Stimulated activated CD4-positive, alpha-beta T cell treated with anti-CD3 and anti-CD28 coated beads, Interleukin-1b, Interleukin-23, amount 100 ng/mL, for 24 hours (primary cell): ENCODE results near the gene TANGO2.

Source experiments
- DNase-seq, 4 experiments: peaks; one replicate each; pipeline ENCODE4 v3.0.0-alpha.2; 2020; ENCODE audit warnings: low read depth in 4 of 4, low spot score in 1 of 4

Gene TANGO2

DNA sequence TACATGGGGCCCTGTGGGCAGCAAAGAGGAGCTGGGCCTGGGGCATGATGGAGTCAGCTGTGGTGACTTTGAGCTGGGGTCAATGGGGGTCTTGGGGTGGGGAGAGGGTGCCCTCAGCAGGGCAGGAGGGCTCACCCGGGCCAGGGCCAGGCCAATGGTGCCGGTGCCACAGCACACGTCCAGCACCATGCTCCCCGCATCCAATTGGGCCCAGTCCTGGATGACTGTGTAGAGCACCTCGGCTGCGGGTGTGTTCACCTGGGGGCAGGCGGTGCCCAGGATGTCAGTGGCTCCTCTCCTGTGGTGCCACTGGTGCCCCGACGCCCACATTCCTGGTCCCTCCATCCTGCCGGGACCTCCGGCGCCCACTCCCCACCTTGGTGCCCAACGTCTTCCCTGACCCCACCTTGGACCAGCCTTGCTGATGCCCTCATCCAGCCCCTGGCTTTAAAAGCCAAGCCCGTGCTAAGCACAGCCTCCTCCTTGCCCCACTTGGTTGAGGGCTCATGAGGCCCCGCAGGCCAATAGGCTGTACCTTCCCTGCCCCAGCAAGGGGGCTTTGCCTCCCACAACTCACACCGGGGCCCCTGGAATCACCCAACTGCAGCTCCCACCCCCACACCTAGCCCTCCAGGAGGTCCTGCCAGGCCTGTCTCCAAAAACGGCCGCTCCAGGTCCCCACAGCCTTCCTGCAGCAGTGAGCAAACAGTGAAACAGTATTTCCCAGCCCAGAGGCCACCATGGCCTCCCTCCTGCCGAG is 92.8 kb downstream of the TANGO2 start:
- DNase-seq = no peak

DNA sequence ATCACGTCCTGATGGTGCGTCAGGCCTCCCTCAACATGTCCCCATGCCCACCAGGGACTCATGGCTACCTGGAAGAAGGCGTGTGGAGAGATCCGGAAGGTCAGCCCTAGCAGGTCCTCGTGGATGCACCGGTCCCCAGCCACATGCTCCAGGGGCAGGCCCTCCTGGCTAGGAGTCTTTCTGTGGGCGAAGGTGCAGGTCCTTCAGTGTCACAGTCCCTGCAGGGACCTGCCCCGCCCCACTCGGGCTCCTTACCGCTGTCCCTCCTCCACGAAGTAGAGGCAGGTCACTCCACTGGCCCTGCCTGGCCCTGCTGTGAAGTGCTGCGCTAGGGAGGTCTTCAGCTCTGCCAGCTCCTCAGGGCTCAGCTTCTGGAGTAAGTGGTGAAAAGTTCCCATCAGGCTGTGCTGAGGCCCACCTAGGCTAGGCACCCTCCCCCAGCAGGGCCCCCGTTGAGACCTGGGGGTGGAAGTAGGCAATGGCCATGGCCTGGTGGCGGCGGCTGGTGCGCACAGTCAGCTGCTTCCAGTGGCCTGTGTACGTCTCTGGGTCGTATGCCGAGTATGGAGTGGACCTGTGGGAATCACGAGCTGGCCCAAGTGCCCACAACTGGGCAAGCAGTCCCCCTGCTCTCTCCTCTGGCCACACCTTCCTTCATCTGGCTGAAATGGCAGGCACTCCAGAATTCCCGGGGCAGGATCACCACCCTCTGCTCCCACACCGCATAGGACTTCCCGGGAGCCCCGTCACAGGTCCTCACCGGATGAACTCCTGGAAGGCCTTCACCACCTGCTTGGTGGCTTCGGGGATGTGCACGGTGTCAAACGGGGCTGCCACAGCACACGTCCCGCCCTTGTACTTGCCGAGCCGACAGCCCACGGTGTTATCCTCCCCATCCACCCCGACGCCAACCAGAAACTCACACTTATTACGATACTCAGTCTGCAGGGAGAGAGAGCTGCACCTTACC is 93.9 kb downstream of the TANGO2 start:
- no peak for DNase-seq

DNA sequence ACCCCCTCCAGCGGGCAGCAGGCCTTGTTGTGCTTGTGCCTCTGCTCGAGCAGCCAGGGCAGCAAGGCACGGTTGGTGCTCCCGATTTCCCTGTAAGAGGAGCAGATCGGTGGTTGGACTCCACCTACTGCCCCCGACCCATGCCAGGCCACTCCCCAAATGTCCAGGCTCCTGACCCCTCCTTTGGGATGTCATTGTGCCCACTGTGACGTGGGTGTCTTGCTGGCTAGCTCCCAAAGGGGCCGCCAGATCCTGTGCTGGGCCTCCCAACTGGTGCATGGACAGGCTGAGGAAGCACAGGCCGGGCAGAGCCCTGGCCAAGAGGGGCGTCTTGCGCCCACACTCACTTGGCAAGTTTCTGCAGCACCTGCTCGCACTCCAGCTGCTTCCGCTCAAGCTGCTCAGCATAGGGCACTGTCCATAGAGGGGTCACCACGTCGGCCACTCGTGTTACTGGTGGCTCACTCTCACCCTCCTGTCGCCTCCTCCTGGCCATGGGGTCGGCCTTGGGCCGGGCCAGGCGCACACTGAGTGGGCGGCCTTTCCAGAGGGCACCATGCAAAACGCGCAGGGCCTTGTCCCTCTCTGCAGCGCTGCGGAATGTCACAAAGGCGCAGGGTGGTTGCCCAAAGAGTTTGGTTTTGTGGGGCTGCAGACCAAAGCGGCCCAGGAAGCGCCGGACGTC is 94.9 kb downstream of the TANGO2 start, which contains the start of gene RANBP1:
TSS of gene RANBP1 (plus strand) at position 414 of the 685 bp plus-strand sequence. CDS start at position 495, 81 bp downstream.
- DNase-seq = no peak

DNA sequence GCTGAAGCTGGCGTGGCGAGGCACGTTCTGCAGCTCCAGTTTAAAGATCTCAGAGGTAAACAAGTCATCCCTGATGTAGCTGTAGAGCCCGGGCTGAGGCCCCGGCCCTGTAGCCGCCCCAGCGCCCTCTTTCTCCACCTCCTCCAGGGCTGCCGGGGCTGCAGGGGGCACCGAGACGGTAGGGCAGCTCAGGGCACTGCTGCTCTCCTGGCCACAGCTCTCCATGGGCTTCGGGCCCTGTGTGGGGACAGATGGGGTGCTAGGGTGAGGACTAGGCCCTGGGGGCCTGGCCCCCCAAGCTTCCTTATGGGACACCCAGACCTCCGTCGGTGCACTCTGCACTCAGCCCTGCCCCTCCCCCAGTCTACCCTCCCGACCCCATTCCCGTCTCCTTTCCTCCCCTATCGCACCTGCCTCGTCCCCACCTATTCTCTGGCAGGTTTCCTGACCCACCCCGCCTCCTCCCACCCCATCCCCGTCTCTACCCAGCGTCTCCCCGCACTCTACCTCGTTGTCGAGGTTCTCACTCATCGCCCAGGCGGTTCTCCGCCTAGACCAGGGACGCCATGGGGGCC is 95.6 kb downstream of the TANGO2 start:
- no peak for DNase-seq
